Hepatocyte (in vitro differentiated cells): ENCODE data around the gene STK39. TPM values are rescaled to one million over a fixed set of nuclear protein-coding genes. Genes with fewer than 3 reads are reported as not detected.

Source experiments
- DNase-seq: peaks from one replicate; pipeline ENCODE4 v3.0.0-alpha.2; 2016; ENCODE audit warnings: low spot score
- H2AFZ ChIP-seq: fragments of 200-600 bp; sonication (generic); 2 replicates; pipeline ENCODE4 v1.6.0; 2016; ENCODE audit warnings: antibody characterized with exemption, mild to moderate bottlenecking
- H3K27ac ChIP-seq: fragments of 200-600 bp; sonication (generic); 2 replicates; pipeline ENCODE4 v1.5.1; 2016; ENCODE audit warnings: mild to moderate bottlenecking
- H3K27me3 ChIP-seq: fragments of 200-600 bp; sonication (generic); 2 replicates; pipeline ENCODE4 v1.6.1; 2016
- H3K36me3 ChIP-seq: fragments of 200-600 bp; sonication (generic); replicated peaks from 2 replicates; pipeline ENCODE4 v1.5.1; 2016; ENCODE audit warnings: low read depth; ENCODE audit not compliant: insufficient read depth
- H3K4me1 ChIP-seq: fragments of 200-600 bp; sonication (generic); 2 replicates; pipeline ENCODE4 v1.5.1; 2016; ENCODE audit warnings: mild to moderate bottlenecking, moderate library complexity; ENCODE audit not compliant: insufficient read depth
- H3K4me2 ChIP-seq: fragments of 200-600 bp; sonication (generic); 2 replicates; pipeline ENCODE4 v1.6.0; 2016
- H3K4me3 ChIP-seq: fragments of 200-600 bp; sonication (generic); 2 replicates; pipeline ENCODE4 v1.5.1; 2016; ENCODE audit warnings: mild to moderate bottlenecking
- H3K79me2 ChIP-seq: fragments of 200-600 bp; sonication (generic); 2 replicates; pipeline ENCODE4 v1.6.0; 2017; ENCODE audit warnings: mild to moderate bottlenecking
- H3K9me2 ChIP-seq: fragments of 200-600 bp; sonication (generic); replicated peaks from 2 replicates; pipeline ENCODE4 v1.6.0; 2017; ENCODE audit warnings: mild to moderate bottlenecking; ENCODE audit not compliant: insufficient read depth
- H3K9me3 ChIP-seq: fragments of 200-600 bp; sonication (generic); 2 replicates; pipeline ENCODE4 v1.5.1; 2016; ENCODE audit warnings: low read depth, mild to moderate bottlenecking
- H4K20me1 ChIP-seq: fragments of 200-600 bp; sonication (generic); 2 replicates; pipeline ENCODE4 v1.6.0; 2016; ENCODE audit warnings: mild to moderate bottlenecking; ENCODE audit not compliant: insufficient read depth, poor library complexity, severe bottlenecking
- EZH2 ChIP-seq: fragments of 200-600 bp; sonication (generic); IDR thresholded peaks from 2 replicates; pipeline ENCODE4 v1.6.1; 2016; ENCODE audit warnings: antibody characterized with exemption, mild to moderate bottlenecking, borderline replicate concordance
- EZH2phosphoT487 ChIP-seq: fragments of 200-600 bp; sonication (generic); IDR thresholded peaks from one replicate; pipeline ENCODE4 v1.6.1; 2018; ENCODE audit warnings: antibody characterized with exemption, mild to moderate bottlenecking, low read depth, moderate library complexity; ENCODE audit not compliant: unreplicated experiment, severe bottlenecking
- WGBS: methylation state at CpG from one replicate; pipeline ENCODE4 v1.1.6; 2016; ENCODE audit warnings: low lambda C conversion rate; ENCODE audit errors: missing lambda C conversion rate; 5-methylcytosine and 5-hydroxymethylcytosine counted together
- polyA plus RNA-seq: library from polyadenylated mRNA; unstranded; fragments of >200 nt; fragmentation: Nextera tagmentation; extraction: Ambion mirVana; gene quantifications from 2 replicates; pipeline ENCODE4 v1.2.1, GENCODE V29; 2016
- total RNA-seq: library from RNA; depleted of rRNA; stranded (reverse); fragments of >200 nt; gene quantifications from 2 replicates; pipeline ENCODE4 v1.2.3, GENCODE V29; 2014
- TF ChIP-seq, protein P1 (sequence below): fragments of 200-600 bp; sonication (generic); IDR thresholded peaks from 2 replicates; pipeline ENCODE4 v1.5.1; 2016; ENCODE audit warnings: antibody characterized with exemption, mild to moderate bottlenecking; ENCODE audit not compliant: poor library complexity

Gene STK39
- total and polyA plus RNA-seq, 2 experiments from 2014 or later, result 26.9 to 39.4 TPM

DNA sequence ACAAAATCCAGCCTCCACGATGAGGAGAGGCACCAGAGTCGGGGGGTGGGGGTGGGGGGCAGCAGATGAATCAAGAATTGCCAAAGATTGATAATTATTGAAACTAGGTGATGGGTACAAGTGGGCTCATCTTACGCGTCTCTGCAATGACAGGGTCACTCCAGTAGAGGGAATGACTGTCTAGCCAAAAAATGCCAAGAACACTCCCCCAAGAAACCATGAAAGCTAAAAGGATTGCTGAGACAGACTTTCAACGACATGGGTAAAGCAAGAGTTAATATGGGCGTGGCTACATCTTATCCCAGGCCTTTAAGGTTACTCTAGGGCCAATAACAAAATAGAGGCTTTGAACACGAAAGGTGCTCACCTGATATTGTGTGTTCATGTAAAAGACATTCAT lies 86.5 kb downstream of the STK39 start:
- WGBS, result 74% methylated on average over 7 of the region's 7 CpGs
- Histone ChIP-seq H3K36me3 (peaks cover 4% of the 10 kb centered on the region), H3K4me3 (no peak overlapping the region)

DNA sequence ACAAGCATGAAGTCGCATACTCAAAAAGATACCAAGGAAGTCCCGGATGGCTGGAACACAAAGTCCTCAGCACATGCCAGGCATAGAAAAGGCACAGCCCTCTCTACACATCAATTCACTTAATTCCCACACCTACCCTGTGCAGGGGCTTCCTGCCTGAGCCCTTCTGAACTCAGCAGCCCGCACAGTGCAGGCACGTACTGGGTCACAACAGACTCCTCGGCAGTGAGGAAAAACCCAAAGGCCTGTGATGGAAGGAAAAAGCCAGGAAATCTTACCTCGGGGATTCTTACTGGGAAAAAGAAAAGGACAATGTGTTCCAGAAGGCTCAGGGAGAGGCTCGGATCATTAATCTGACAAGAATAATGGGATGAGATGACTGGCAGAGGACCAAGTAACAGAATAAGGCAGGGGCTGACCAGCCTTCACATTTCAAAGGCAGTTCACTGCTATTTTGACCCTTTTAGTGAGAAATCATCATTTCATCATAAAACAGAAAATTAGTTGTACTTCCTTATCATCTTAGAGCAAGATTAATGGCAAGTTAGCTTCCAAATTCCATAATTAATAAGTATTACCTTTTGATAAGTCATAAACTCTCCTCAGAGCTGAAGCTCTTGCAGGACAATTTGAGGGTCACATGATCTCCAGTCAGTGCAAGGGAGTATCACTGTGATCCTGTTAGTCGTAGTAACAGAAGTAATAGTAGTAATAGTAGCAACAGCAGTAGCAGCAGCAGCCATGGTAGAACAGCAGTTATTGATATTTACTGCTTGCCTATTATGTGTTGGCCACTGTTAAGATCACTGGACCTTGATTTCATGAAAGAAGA lies 87.4 kb downstream of the STK39 start:
- no peaks in the 10 kb centered on the region for H3K9me2 ChIP-seq
- H4K20me1 ChIP-seq, result no peaks in the 10 kb centered on the region
- H2AFZ ChIP-seq, result no peak overlapping the region
- TF ChIP-seq EZH2phosphoT487, result no peak
- H3K4me3 ChIP-seq, result no peak overlapping the region
- H3K79me2 ChIP-seq, result no peaks in the 10 kb centered on the region
- DNase-seq, result no peak
- H3K27me3 ChIP-seq, result no peaks in the 10 kb centered on the region
- no peaks in the 10 kb centered on the region for H3K9me3 ChIP-seq
- H3K4me2 ChIP-seq, result no peak overlapping the region
- WGBS, result 90% methylated on average over 8 of the region's 8 CpGs
- H3K4me1 ChIP-seq, result no peaks in the 10 kb centered on the region
- H3K27ac ChIP-seq, result no peak overlapping the region
- peaks cover 2% of the 10 kb centered on the region for H3K36me3 ChIP-seq

More for the DNA sequence above, 86.5 kb downstream of the STK39 start:
- H4K20me1 ChIP-seq, result no peaks in the 10 kb centered on the region
- no peak for DNase-seq
- H2AFZ ChIP-seq, result no peak overlapping the region
- no peaks in the 10 kb centered on the region for H3K9me2 ChIP-seq
- no peaks in the 10 kb centered on the region for H3K9me3 ChIP-seq
- H3K79me2 ChIP-seq, result no peaks in the 10 kb centered on the region
- TF ChIP-seq EZH2, result no peak
- TF ChIP-seq, protein P1, sequence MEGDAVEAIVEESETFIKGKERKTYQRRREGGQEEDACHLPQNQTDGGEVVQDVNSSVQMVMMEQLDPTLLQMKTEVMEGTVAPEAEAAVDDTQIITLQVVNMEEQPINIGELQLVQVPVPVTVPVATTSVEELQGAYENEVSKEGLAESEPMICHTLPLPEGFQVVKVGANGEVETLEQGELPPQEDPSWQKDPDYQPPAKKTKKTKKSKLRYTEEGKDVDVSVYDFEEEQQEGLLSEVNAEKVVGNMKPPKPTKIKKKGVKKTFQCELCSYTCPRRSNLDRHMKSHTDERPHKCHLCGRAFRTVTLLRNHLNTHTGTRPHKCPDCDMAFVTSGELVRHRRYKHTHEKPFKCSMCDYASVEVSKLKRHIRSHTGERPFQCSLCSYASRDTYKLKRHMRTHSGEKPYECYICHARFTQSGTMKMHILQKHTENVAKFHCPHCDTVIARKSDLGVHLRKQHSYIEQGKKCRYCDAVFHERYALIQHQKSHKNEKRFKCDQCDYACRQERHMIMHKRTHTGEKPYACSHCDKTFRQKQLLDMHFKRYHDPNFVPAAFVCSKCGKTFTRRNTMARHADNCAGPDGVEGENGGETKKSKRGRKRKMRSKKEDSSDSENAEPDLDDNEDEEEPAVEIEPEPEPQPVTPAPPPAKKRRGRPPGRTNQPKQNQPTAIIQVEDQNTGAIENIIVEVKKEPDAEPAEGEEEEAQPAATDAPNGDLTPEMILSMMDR, result no peak
- no peak for TF ChIP-seq EZH2phosphoT487
- no peaks in the 10 kb centered on the region for H3K27me3 ChIP-seq
- no peaks in the 10 kb centered on the region for H3K4me1 ChIP-seq
- no peak overlapping the region for H3K27ac ChIP-seq
- H3K4me2 ChIP-seq, result no peak overlapping the region

DNA sequence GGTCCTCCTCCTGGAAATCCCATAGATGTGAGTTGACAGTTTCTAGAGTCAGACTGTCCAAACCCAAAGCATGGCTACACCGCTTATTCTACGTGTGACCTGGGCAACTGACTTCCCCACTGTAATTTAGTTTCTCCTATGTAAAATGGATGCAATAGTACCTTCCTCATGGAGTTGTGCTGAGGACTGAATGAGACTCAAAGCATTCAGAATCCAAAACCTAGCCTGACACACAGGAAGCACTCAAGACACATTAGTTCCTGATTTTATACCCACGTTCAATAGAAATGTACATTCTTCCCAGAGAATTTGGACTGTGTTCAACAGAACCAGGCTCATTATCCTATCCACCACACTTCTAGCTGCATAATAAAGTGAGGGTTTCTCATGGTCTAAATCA lies 88.8 kb downstream of the STK39 start:
- no peaks in the 10 kb centered on the region for H3K79me2 ChIP-seq
- no peak overlapping the region for H3K27ac ChIP-seq
- no peak overlapping the region for H3K4me3 ChIP-seq
- no peak overlapping the region for H2AFZ ChIP-seq
- H3K4me1 ChIP-seq, result no peaks in the 10 kb centered on the region
- no peaks in the 10 kb centered on the region for H4K20me1 ChIP-seq
- H3K4me2 ChIP-seq, result no peak overlapping the region
- 94% methylated on average over 3 of the region's 3 CpGs for WGBS
- no peaks in the 10 kb centered on the region for H3K9me2 ChIP-seq
- H3K36me3 ChIP-seq, result no peaks in the 10 kb centered on the region
- no peaks in the 10 kb centered on the region for H3K27me3 ChIP-seq
- no peak for DNase-seq
- TF ChIP-seq EZH2 (no peak), EZH2phosphoT487 (no peak)
- TF ChIP-seq, protein P1, result no peak
- H3K9me3 ChIP-seq, result no peaks in the 10 kb centered on the region

DNA sequence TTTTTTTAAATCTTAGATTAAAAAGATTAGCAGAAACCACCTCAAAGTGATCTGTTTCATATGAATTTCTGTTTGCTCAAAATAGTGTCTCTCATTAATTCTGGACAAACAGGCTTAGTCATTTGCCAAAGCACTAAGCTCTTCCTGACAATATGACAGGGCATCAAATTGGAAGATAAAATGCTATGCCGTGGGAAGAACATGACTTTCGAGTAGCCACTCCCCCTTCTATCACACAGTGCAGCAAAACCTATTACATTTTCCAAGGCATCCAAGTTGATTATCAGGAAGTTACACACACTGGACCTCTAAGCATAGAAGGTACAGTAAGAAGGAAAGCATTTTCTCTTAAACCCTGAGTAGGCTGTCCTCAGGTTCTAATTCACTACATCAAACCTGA lies 89.5 kb downstream of the STK39 start:
- H4K20me1 ChIP-seq, result no peaks in the 10 kb centered on the region
- TF ChIP-seq EZH2phosphoT487, result no peak
- TF ChIP-seq, protein P1, result no peak
- no peak for TF ChIP-seq EZH2
- DNase-seq, result no peak
- H3K9me3 ChIP-seq, result no peaks in the 10 kb centered on the region
- H3K27me3 ChIP-seq, result no peaks in the 10 kb centered on the region
- H3K79me2 ChIP-seq, result no peaks in the 10 kb centered on the region
- no peaks in the 10 kb centered on the region for H3K9me2 ChIP-seq
- no peaks in the 10 kb centered on the region for H3K36me3 ChIP-seq
- no peak overlapping the region for H3K4me3 ChIP-seq
- H2AFZ ChIP-seq, result no peak overlapping the region
- H3K4me1 ChIP-seq, result no peaks in the 10 kb centered on the region
- H3K27ac ChIP-seq, result no peak overlapping the region
- WGBS, result 83% methylated on average over 2 of the region's 2 CpGs
- H3K4me2 ChIP-seq, result no peak overlapping the region
